ENCODE results near the gene NDUFS2. TPM values are rescaled to one million over a fixed set of nuclear protein-coding genes. Genes with fewer than 3 reads are reported as not detected.

NDUFS2 gene
- total and polyA plus RNA-seq, 2 of the 8 experiments (the other 6 are each of a cell fraction or from before 2014, with no cell fraction given): 95.1 to 113 TPM

- no peak for TF ChIP-seq YY1 (IDR thresholded peaks at IDR 0.05; ENCODE audit: low read depth, low read length)
- TF ChIP-seq CTCF (IDR thresholded peaks at IDR 0.05; ENCODE audit: control extremely low read depth in 1 of 3, insufficient read depth in 1 of 3, low read depth in 1 of 3, low read length in 3 of 3): peak in 2 of 3 experiments; percentile 25 to 51; a peak in 3 of 4 replicates
- TF ChIP-seq RAD21 (IDR thresholded peaks at IDR 0.05 in 1 of 2, conservative IDR thresholded peaks at IDR 0.05 in 1 of 2; ENCODE audit: low read depth in 2 of 2, low read length in 2 of 2): peak; percentile 30 to 60
- TF ChIP-seq GTF2F1 (IDR thresholded peaks at IDR 0.05; ENCODE audit: borderline replicate concordance, low read depth, low read length): no peak
- TF ChIP-seq HDAC6 (IDR thresholded peaks at IDR 0.05; ENCODE audit: low read depth, low read length): no peak
- Histone ChIP-seq H2BK120ac (replicated peaks; ENCODE audit: low read depth, low read length) (no peak overlapping the region), H3K4ac (replicated peaks; ENCODE audit: insufficient read length, low read depth, low read length) (no peak overlapping the region), H2BK15ac (ENCODE audit: low read length) (no peak overlapping the region), H4K91ac (replicated peaks; ENCODE audit: insufficient read length, low read length) (no peak overlapping the region), H3K4me3 (ENCODE audit: extremely low read depth in 1 of 4, insufficient read depth in 2 of 4, low read depth in 3 of 4, low read length in 4 of 4) (no peak overlapping the region), H3K79me2 (ENCODE audit: control insufficient read depth in 1 of 2, insufficient read depth in 2 of 2, low read length in 2 of 2) (no peaks in the 10 kb centered on the region), H3K79me1 (ENCODE audit: low read depth, low read length) (no peaks in the 10 kb centered on the region), H3K23me2 (ENCODE audit: low read depth, low read length) (peaks cover 8% of the 10 kb centered on the region), H3K18ac (ENCODE audit: extremely low read depth, low read length) (no peak overlapping the region), H2BK5ac (ENCODE audit: low read depth, low read length) (no peak overlapping the region), H3K36me3 (ENCODE audit: control insufficient read depth in 2 of 4, insufficient read depth in 4 of 4, low read length in 3 of 4) (peaks cover 0 to 10% (median 8%) of the 10 kb centered on the region in 4 experiments; a peak in 5 of 8 replicates), H3K4me1 (replicated peaks in 1 of 4; ENCODE audit: control insufficient read depth in 3 of 4, insufficient read depth in 4 of 4, low read length in 3 of 4) (peaks cover 2 to 6% (median 4%) of the 10 kb centered on the region in 4 experiments), H4K5ac (ENCODE audit: insufficient read length, low read depth, low read length) (no peak overlapping the region), H2BK20ac (ENCODE audit: low read length) (no peak overlapping the region), H2AK5ac (ENCODE audit: low read depth, low read length) (no peak overlapping the region), H3K27ac (ENCODE audit: low read depth, low read length) (no peak overlapping the region), H3K14ac (ENCODE audit: insufficient read length) (no peak overlapping the region), H2BK12ac (ENCODE audit: low read depth, low read length) (no peak overlapping the region), H3K9ac (replicated peaks in 1 of 4; ENCODE audit: extremely low read depth in 1 of 4, low read depth in 3 of 4, low read length in 3 of 4) (no peak overlapping the region), H3K27me3 (replicated peaks in 1 of 4; ENCODE audit: control insufficient read depth in 3 of 4, extremely low read depth in 1 of 4, insufficient read depth in 3 of 4, low read length in 3 of 4) (no peaks in the 10 kb centered on the region), H3K4me2 (ENCODE audit: insufficient read depth in 1 of 2, low read depth in 2 of 2, low read length in 2 of 2) (no peak overlapping the region), H4K20me1 (replicated peaks in 1 of 2; ENCODE audit: control insufficient read depth in 1 of 2, insufficient read depth in 2 of 2, low read length in 2 of 2) (no peaks in the 10 kb centered on the region), H4K8ac (ENCODE audit: extremely low read depth, insufficient read depth, low read length) (no peak overlapping the region), H3K9me3 (ENCODE audit: insufficient read depth in 2 of 2, low read depth in 1 of 2, low read length in 1 of 2) (no peaks in the 10 kb centered on the region), H2AFZ (ENCODE audit: low read length) (no peak overlapping the region), H3K56ac (replicated peaks; ENCODE audit: insufficient read length, low read depth, low read length) (no peak overlapping the region), H3K23ac (ENCODE audit: insufficient read length) (no peak overlapping the region)
- 94% methylated on average over 3 of the region's 3 CpGs; no CpG with 5 or more reads in 1 of the 2 experiments for WGBS, 2 experiments (ENCODE audit: extremely low coverage in 1 of 2, insufficient coverage in 1 of 2, insufficient read length in 1 of 2, insufficient replicate concordance in 2 of 2, low coverage in 1 of 2, low lambda C conversion rate in 2 of 2, missing lambda C conversion rate in 1 of 2)
- CTCF ChIA-PET (ENCODE audit: partially characterized antibody): interaction anchor here (0.6 to 23.7 kb wide), 29 partner anchors 9 to 173 kb away, joined by 3 to 427 read pairs (median 9); partner anchors contain the start of genes ADAMTS4, CFAP126, FCER1G and NDUFS2
- FAIRE-seq (no peak), DNase-seq (ENCODE audit: low read depth in 1 of 2, low spot score in 2 of 2) (no peak)
- POLR2A ChIA-PET (ENCODE audit: partially characterized antibody): interaction anchor here (0.7 to 1.8 kb wide), 6 partner anchors 11 to 157 kb away, joined by 3 to 6 read pairs (median 3); partner anchors contain the start of gene PCP4L1
Measured at GRCh38 chr1:161229896-161230295, 27.7 kb downstream of the NDUFS2 start.

Data from H1 (cell line).